Tibial nerve (tissue), 4 donors: Measurements from ENCODE around the gene HINT2. TPM values are rescaled to one million over a fixed set of nuclear protein-coding genes. Genes with fewer than 3 reads are reported as not detected.

Experiments used
- DNase-seq, 2 donors: peaks; one replicate each; pipeline ENCODE4 v3.0.0-alpha.2; 2019; ENCODE audit warnings: low spot score in 2 of 2
- H3K27ac ChIP-seq, 4 donors: fragments of 200-600 bp; sonication (generic) in 3 of 4; one replicate each; pipeline ENCODE4 v1.5.1; 2017 to 2019; ENCODE audit warnings: mild to moderate bottlenecking in 1 of 4
- H3K27me3 ChIP-seq, 2 donors: fragments of 200-600 bp; sonication (generic) in 1 of 2; one replicate each; pipeline versions ENCODE4 v1.5.1 to v1.6.0; 2017 to 2019
- H3K36me3 ChIP-seq, 3 donors: fragments of 200-600 bp; sonication (generic); one replicate each; pipeline ENCODE4 v1.5.1; 2018 to 2019
- H3K4me1 ChIP-seq, 4 donors: fragments of 200-600 bp; sonication (generic) in 3 of 4; one replicate each; pipeline ENCODE4 v1.5.1; 2017 to 2019
- H3K4me3 ChIP-seq, 4 donors: fragments of 200-600 bp; sonication (generic) in 3 of 4; one replicate each; pipeline ENCODE4 v1.5.1; 2017 to 2019; ENCODE audit warnings: mild to moderate bottlenecking in 1 of 4, moderate library complexity in 1 of 4
- H3K9me3 ChIP-seq, 4 donors: fragments of 200-600 bp; sonication (generic) in 3 of 4; one replicate each; pipeline ENCODE4 v1.5.1; 2017 to 2019
- CTCF ChIP-seq, 5 experiments: fragments of 200-600 bp in 3 of 5; fragments of 450-650 bp in 2 of 5; sonication (generic) in 3 of 5; IDR thresholded peaks; one replicate each; pipeline ENCODE4 v1.5.1; 2016 to 2019; ENCODE audit warnings: antibody characterized with exemption in 5 of 5, mild to moderate bottlenecking in 3 of 5, moderate library complexity in 2 of 5
- EP300 ChIP-seq, 2 donors: sonication (generic); formaldehyde crosslinking; IDR thresholded peaks; one replicate each; pipeline ENCODE4 v1.6.1; 2017; ENCODE audit warnings: antibody characterized with exemption in 2 of 2, mild to moderate bottlenecking in 1 of 2
- POLR2A ChIP-seq, 2 donors: fragments of 450-650 bp; IDR thresholded peaks; one replicate each; pipeline ENCODE4 v1.6.1; 2017; ENCODE audit warnings: antibody characterized with exemption in 2 of 2, mild to moderate bottlenecking in 2 of 2, moderate library complexity in 2 of 2
- WGBS, 2 donors: methylation state at CpG; one replicate each; pipeline ENCODE4 v1.1.5; 2018; 5-methylcytosine and 5-hydroxymethylcytosine counted together
- total RNA-seq, 4 donors: library from RNA; depleted of rRNA; stranded (reverse); fragments of >200 nt; gene quantifications; one replicate each; pipeline ENCODE4 v1.1.0, GENCODE V29; 2016

Gene HINT2
- total RNA-seq, 4 donors from 2014 or later: 21.0 to 74.3 (median 35.9) TPM

- Histone ChIP-seq H3K9me3 (no peaks in the 10 kb centered on the region), H3K4me1 (peaks cover 0 to 45% (median 22%) of the 10 kb centered on the region in 4 donors), H3K27ac (no peak overlapping the region), H3K36me3 (peaks cover 0 to 3% (median 0%) of the 10 kb centered on the region in 3 donors), H3K27me3 (no peaks in the 10 kb centered on the region), H3K4me3 (no peak overlapping the region)
- 87 to 100% methylated on average over 2 to 3 of the region's 3 CpGs for WGBS, 2 donors
- DNase-seq: no peak
- TF ChIP-seq CTCF (IDR thresholded peaks at IDR 0.05) (no peak), EP300 (IDR thresholded peaks at IDR 0.05) (no peak), POLR2A (IDR thresholded peaks at IDR 0.05) (no peak)
Observed at GRCh38 chr9:35835216-35835632, 20.4 kb upstream of the HINT2 start.

- no peak for TF ChIP-seq CTCF (IDR thresholded peaks at IDR 0.05)
- no peak for TF ChIP-seq EP300 (IDR thresholded peaks at IDR 0.05)
- TF ChIP-seq POLR2A (IDR thresholded peaks at IDR 0.05): no peak
- no peak for DNase-seq
- H3K27ac ChIP-seq: peak overlapping the region in 3 of 4 donors; percentile 36 to 69 (median 52)
- WGBS, 2 donors: 74 to 75% methylated on average over 14 of the region's 14 CpGs
- H3K4me3 ChIP-seq: no peak overlapping the region
- no peaks in the 10 kb centered on the region for H3K27me3 ChIP-seq
- peaks cover 2 to 51% (median 28%) of the 10 kb centered on the region in 4 donors for H3K4me1 ChIP-seq
- peaks cover 0 to 3% (median 0%) of the 10 kb centered on the region in 3 donors for H3K36me3 ChIP-seq
- no peaks in the 10 kb centered on the region for H3K9me3 ChIP-seq
Observed at GRCh38 chr9:35834260-35835215, 19.7 kb upstream of the HINT2 start.

GRCh38 chr9:35832814-35833213, 18.0 kb upstream of the HINT2 start:
- peaks cover 0 to 3% (median 0%) of the 10 kb centered on the region in 3 donors for H3K36me3 ChIP-seq
- H3K4me3 ChIP-seq: no peak overlapping the region
- 70 to 81% methylated on average over 5 of the region's 5 CpGs for WGBS, 2 donors
- H3K9me3 ChIP-seq: no peaks in the 10 kb centered on the region
- H3K4me1 ChIP-seq: peaks cover 2 to 58% (median 30%) of the 10 kb centered on the region in 4 donors
- TF ChIP-seq EP300 (IDR thresholded peaks at IDR 0.05): no peak
- TF ChIP-seq CTCF (IDR thresholded peaks at IDR 0.05): no peak
- TF ChIP-seq POLR2A (IDR thresholded peaks at IDR 0.05): no peak
- H3K27ac ChIP-seq: peak overlapping the region in 2 of 4 donors; percentile 52 to 69
- H3K27me3 ChIP-seq: no peaks in the 10 kb centered on the region
- DNase-seq: no peak

GRCh38 chr9:35831040-35831439, 16.2 kb upstream of the HINT2 start:
- H3K27ac ChIP-seq: no peak overlapping the region
- no peak for DNase-seq
- WGBS, 2 donors: 65 to 75% methylated on average over 4 of the region's 4 CpGs

More at GRCh38 chr9:35831040-35831439, 16.2 kb upstream of the HINT2 start:
- Histone ChIP-seq H3K4me1 (peaks cover 2 to 58% (median 30%) of the 10 kb centered on the region in 4 donors), H3K4me3 (no peak overlapping the region), H3K27me3 (no peaks in the 10 kb centered on the region), H3K36me3 (peaks cover 0 to 3% (median 0%) of the 10 kb centered on the region in 3 donors), H3K9me3 (no peaks in the 10 kb centered on the region)
- TF ChIP-seq POLR2A (IDR thresholded peaks at IDR 0.05) (no peak), CTCF (IDR thresholded peaks at IDR 0.05) (no peak), EP300 (IDR thresholded peaks at IDR 0.05) (no peak)
